IMR-90 (cell line): ENCODE measurements around the gene HNRNPH1. TPM values are rescaled to one million over a fixed set of nuclear protein-coding genes. Genes with fewer than 3 reads are reported as not detected.

ENCODE experiments used
- ATAC-seq: fragments of 200-7000 bp; cut with Tn5 transposase; 2 replicates; pipeline ENCODE4 v1.9.1; 2020; ENCODE audit warnings: low read depth, mild to moderate bottlenecking, moderate library complexity
- BruUV-seq: library from RNA; stranded (reverse); fragments of 400-500 nt; replicated peaks from 2 replicates; lab custom pipeline; 2021; lab: Mats Ljungman, UMichigan
- CTCF ChIA-PET: fragments of 300-600 bp; formaldehyde crosslinking; extraction: SDS; loops from one replicate; lab custom pipeline; 2021; ENCODE audit warnings: antibody characterized with exemption; lab: Yijun Ruan, JAX
- POLR2A ChIA-PET: fragments of 300-600 bp; sonication (Branson Sonifier 250); formaldehyde crosslinking; loops from one replicate; lab custom pipeline; 2022; ENCODE audit warnings: antibody characterized with exemption; ENCODE audit not compliant: unreplicated experiment; lab: Charles Lee
- DNase-seq: peaks from one replicate; pipeline ENCODE4 v3.0.0; 2013
- H2AFZ ChIP-seq: replicated peaks from 2 replicates; pipeline ENCODE3; 2013; ENCODE audit warnings: low read length, mild to moderate bottlenecking; ENCODE audit not compliant: poor library complexity
- H2AK5ac ChIP-seq: 2 replicates; pipeline ENCODE4 v1.6.1; 2013; ENCODE audit warnings: low read depth, low read length, inconsistent platforms
- H2AK9ac ChIP-seq: replicated peaks from 2 replicates; pipeline ENCODE3; 2013; ENCODE audit warnings: mild to moderate bottlenecking, low read depth, low read length, moderate library complexity; ENCODE audit not compliant: poor library complexity
- H2BK120ac ChIP-seq: 2 replicates; pipeline ENCODE4 v1.6.1; 2013; ENCODE audit warnings: low read depth, low read length, inconsistent platforms
- H2BK15ac ChIP-seq: 3 replicates; pipeline ENCODE4 v1.6.1; 2013; ENCODE audit warnings: low read depth, low read length, inconsistent platforms
- H2BK20ac ChIP-seq: 2 replicates; pipeline ENCODE4 v1.6.1; 2013; ENCODE audit warnings: low read depth, mild to moderate bottlenecking, inconsistent platforms, low read length, moderate library complexity
- H2BK5ac ChIP-seq: 2 replicates; pipeline ENCODE4 v1.6.1; 2013; ENCODE audit warnings: mild to moderate bottlenecking, low read depth, low read length, inconsistent platforms; ENCODE audit not compliant: poor library complexity, severe bottlenecking
- H3K14ac ChIP-seq: replicated peaks from 2 replicates; pipeline ENCODE4 v1.6.1; 2013; ENCODE audit warnings: low read depth, low read length, inconsistent platforms
- H3K18ac ChIP-seq: 2 replicates; pipeline ENCODE4 v1.6.1; 2013; ENCODE audit warnings: low read depth, low read length, control low read depth
- H3K23ac ChIP-seq: 2 replicates; pipeline ENCODE4 v1.6.1; 2013; ENCODE audit warnings: low read depth, low read length, inconsistent platforms
- H3K27ac ChIP-seq: 2 replicates; pipeline ENCODE4 v1.5.1; 2013; ENCODE audit warnings: mild to moderate bottlenecking, control low read depth, low read length; ENCODE audit not compliant: insufficient read depth
- H3K27me3 ChIP-seq: 2 replicates; pipeline ENCODE4 v1.6.1; 2013; ENCODE audit warnings: low read length; ENCODE audit not compliant: control insufficient read depth, insufficient read depth
- H3K36me3 ChIP-seq: 2 replicates; pipeline ENCODE4 v1.6.1; 2013; ENCODE audit warnings: low read length, mixed read lengths; ENCODE audit not compliant: control insufficient read depth, insufficient read depth
- H3K4ac ChIP-seq: 2 replicates; pipeline ENCODE4 v1.6.1; 2013; ENCODE audit warnings: low read depth, low read length, inconsistent platforms
- H3K4me1 ChIP-seq: 2 replicates; pipeline ENCODE4 v1.6.1; 2013; ENCODE audit warnings: low read length, mixed read lengths; ENCODE audit not compliant: control insufficient read depth, insufficient read depth
- H3K4me2 ChIP-seq: 2 replicates; pipeline ENCODE4 v1.6.1; 2013; ENCODE audit warnings: low read depth, mild to moderate bottlenecking, control low read depth, low read length, moderate library complexity
- H3K4me3 ChIP-seq: 2 replicates; pipeline ENCODE4 v1.5.1; 2013; ENCODE audit warnings: low read depth, mild to moderate bottlenecking, control low read depth, low read length, moderate library complexity; ENCODE audit not compliant: insufficient read depth
- H3K56ac ChIP-seq: 2 replicates; pipeline ENCODE4 v1.6.1; 2013; ENCODE audit warnings: low read length, inconsistent platforms; ENCODE audit not compliant: insufficient read depth; ENCODE audit errors: extremely low read depth
- H3K79me1 ChIP-seq, 2 experiments: 2 replicates each; pipeline ENCODE4 v1.6.1; 2013; ENCODE audit warnings: low read length in 2 of 2, inconsistent platforms in 1 of 2, low read depth in 1 of 2
- H3K9ac ChIP-seq: 2 replicates; pipeline ENCODE4 v1.6.1; 2013; ENCODE audit warnings: low read depth, low read length, control low read depth
- H3K9me1 ChIP-seq: 2 replicates; pipeline ENCODE4 v1.6.1; 2013; ENCODE audit warnings: low read length, inconsistent platforms; ENCODE audit not compliant: insufficient read depth
- H3K9me3 ChIP-seq: 2 replicates; pipeline ENCODE4 v1.6.1; 2013; ENCODE audit warnings: low read length; ENCODE audit not compliant: control insufficient read depth, insufficient read depth
- H4K20me1 ChIP-seq: 2 replicates; pipeline ENCODE4 v1.6.1; 2013; ENCODE audit warnings: low read length, inconsistent platforms; ENCODE audit not compliant: insufficient read depth
- H4K5ac ChIP-seq: 2 replicates; pipeline ENCODE4 v1.6.1; 2013; ENCODE audit warnings: mild to moderate bottlenecking, low read depth, low read length, control low read depth
- H4K8ac ChIP-seq, 2 experiments: 2 replicates each; pipeline ENCODE4 v1.6.1; 2013; ENCODE audit warnings: low read depth in 2 of 2, low read length in 2 of 2, control low read depth in 1 of 2, inconsistent platforms in 1 of 2
- H4K91ac ChIP-seq: 2 replicates; pipeline ENCODE4 v1.6.1; 2013; ENCODE audit warnings: low read depth, low read length, inconsistent platforms; ENCODE audit not compliant: insufficient read depth
- MXI1 ChIP-seq: IDR thresholded peaks from 2 replicates; pipeline ENCODE4 v1.6.1; 2012; ENCODE audit warnings: low read depth, mild to moderate bottlenecking, low read length, moderate library complexity, borderline replicate concordance
- WGBS, 2 experiments: methylation state at CpG; one replicate each; pipeline versions ENCODE4 v1.1.5 to v1.1.7; 2013; ENCODE audit warnings: missing lambda C conversion rate in 2 of 2; ENCODE audit not compliant: insufficient read length in 1 of 2; ENCODE audit errors: extremely low coverage in 2 of 2; 5-methylcytosine and 5-hydroxymethylcytosine counted together
- dilution Hi-C: fragments of 300-500 bp; cut with HindIII; formaldehyde crosslinking; loops from one replicate; pipeline ENCODE4 v1.14.3; 2018; ENCODE audit warnings: low sequenced_read_pairs; ENCODE audit not compliant: unreplicated experiment
- in situ Hi-C: fragments of 300-500 bp; cut with MboI; formaldehyde crosslinking; loops from 3 replicates; pipeline ENCODE4 v1.14.3; 2019; ENCODE audit warnings: low sequenced_read_pairs, inconsistent platforms, mixed read lengths
- intact Hi-C: fragments of 100-400 bp; cut with micrococcal nuclease; formaldehyde crosslinking; loops from 2 replicates; pipeline ENCODE4 v1.10.0; 2022
- polyA plus RNA-seq, 3 experiments: library from polyadenylated mRNA; depleted of rRNA; stranded (reverse); fragments of >200 nt; gene quantifications; 2 replicates each; pipeline ENCODE4 v1.2.3, GENCODE V29; 2012; ENCODE audit warnings: low replicate concordance in 1 of 3
- total RNA-seq: library from RNA; depleted of rRNA; stranded (reverse); fragments of >200 nt; gene quantifications from 2 replicates; pipeline ENCODE4 v1.2.3, GENCODE V29; 2012

HNRNPH1 gene
- total and polyA plus RNA-seq, 2 of the 4 experiments (the other 2 are of a cell fraction): 288 to 300 TPM

GRCh38 chr5:179606071-179606909, 17.2 kb downstream of the HNRNPH1 start:
- Histone ChIP-seq H4K91ac (no peak overlapping the region), H3K4ac (no peak overlapping the region), H3K4me1 (peaks cover 5% of the 10 kb centered on the region), H3K56ac (no peak overlapping the region), H3K9me3 (no peaks in the 10 kb centered on the region), H2BK20ac (no peak overlapping the region), H3K9me1 (no peaks in the 10 kb centered on the region; the same call in 1 of the 2 replicates), H2BK15ac (no peak overlapping the region), H3K23ac (no peak overlapping the region), H4K5ac (no peak overlapping the region), H3K4me3 (no peak overlapping the region), H2AFZ (no peak overlapping the region), H4K8ac (no peak overlapping the region), H3K9ac (no peak overlapping the region), H2BK5ac (no peak overlapping the region), H3K18ac (no peak overlapping the region), H3K14ac (no peak overlapping the region), H2AK5ac (no peak overlapping the region), H2BK120ac (no peak overlapping the region), H3K4me2 (no peak overlapping the region), H3K27ac (peak overlapping the region; percentile 19; the same call in 1 of the 2 replicates), H3K36me3 (peaks cover 66% of the 10 kb centered on the region), H2AK9ac (no peak overlapping the region), H3K27me3 (no peaks in the 10 kb centered on the region), H3K79me1 (peaks cover 7 to 31% of the 10 kb centered on the region in 2 experiments; a peak in 3 of 4 replicates), H4K20me1 (peaks cover 57% of the 10 kb centered on the region)
- POLR2A ChIA-PET: no interaction called here
- no peak for TF ChIP-seq MXI1
- intact Hi-C loops (no loop called here), in situ Hi-C loops (no loop called here), dilution Hi-C loops (no loop called here)
- DNase-seq: no peak
- no TSS peak for BruUV-seq
- no peak for ATAC-seq
- CTCF ChIA-PET: interaction anchor here (1.0 kb wide), 1 partner anchor 8 kb away, joined by 6 read pairs; no protein-coding TSS in a partner anchor
- WGBS, 2 experiments: 88% methylated on average over 14 of the region's 21 CpGs; no CpG with 5 or more reads in 1 of the 2 experiments
